SU-DHL-6 (cell line): ENCODE results near the gene TAF11L8.
"Not testable (repeated sequence)": the region's sequence is repeated elsewhere in the genome, so short reads cannot be mapped to it uniquely, and the experiment has no call there.

Experiments used
- H2AFZ ChIP-seq: fragments of 200-600 bp; sonication (generic); 2 replicates; pipeline ENCODE4 v1.6.1; 2014; ENCODE audit warnings: low read depth, mild to moderate bottlenecking, moderate library complexity, mixed read lengths, antibody characterized with exemption, low read length; ENCODE audit not compliant: severe bottlenecking
- H3F3A ChIP-seq: fragments of 200-600 bp; shearing (Covaris generic); 2 replicates; pipeline ENCODE4 v1.6.0; 2016; ENCODE audit warnings: antibody characterized with exemption, mild to moderate bottlenecking; ENCODE audit not compliant: insufficient read depth
- H3K27ac ChIP-seq: fragments of 200-600 bp; sonication (generic); 2 replicates; pipeline ENCODE4 v1.5.1; 2016; ENCODE audit warnings: low read depth, mild to moderate bottlenecking, low read length, moderate library complexity, mixed read lengths
- H3K27me3 ChIP-seq: fragments of 200-600 bp; sonication (generic), shearing (Covaris generic); 2 replicates; pipeline ENCODE4 v1.6.0; 2014; ENCODE audit warnings: mild to moderate bottlenecking, low read length
- H3K36me3 ChIP-seq: fragments of 200-600 bp; sonication (generic); 2 replicates; pipeline ENCODE4 v1.6.1; 2014; ENCODE audit warnings: mild to moderate bottlenecking, low read length, mixed read lengths
- H3K4me2 ChIP-seq: fragments of 300-600, 200-600 bp; shearing (Covaris generic), sonication (generic); 2 replicates; pipeline ENCODE4 v1.6.0; 2014; ENCODE audit warnings: low read length, low read depth, mild to moderate bottlenecking; ENCODE audit not compliant: poor library complexity, severe bottlenecking
- H3K4me3 ChIP-seq: fragments of 200-600 bp; sonication (generic); 2 replicates; pipeline ENCODE4 v1.5.1; 2014; ENCODE audit warnings: antibody characterized with exemption, low read length, mild to moderate bottlenecking, mixed read lengths; ENCODE audit not compliant: insufficient read depth, poor library complexity, severe bottlenecking
- H3K79me2 ChIP-seq: fragments of 200-600 bp; sonication (generic); 2 replicates; pipeline ENCODE4 v1.6.1; 2014; ENCODE audit warnings: mild to moderate bottlenecking, low read length, moderate library complexity; ENCODE audit not compliant: insufficient read depth
- H3K9ac ChIP-seq: fragments of 200-600 bp; sonication (generic); 2 replicates; pipeline ENCODE4 v1.7.0; 2014; ENCODE audit warnings: mild to moderate bottlenecking, low read length
- H3K9me2 ChIP-seq: fragments of 200-600 bp; sonication (generic); replicated peaks from 2 replicates; pipeline ENCODE4 v1.6.1; 2014; ENCODE audit warnings: low read length; ENCODE audit not compliant: insufficient read depth
- H3K9me3 ChIP-seq: fragments of 200-600 bp; sonication (generic); 2 replicates; pipeline ENCODE4 v1.6.1; 2014; ENCODE audit warnings: low read length, mixed read lengths; ENCODE audit not compliant: insufficient read depth
- H4K20me1 ChIP-seq: fragments of 200-600 bp; sonication (generic); 2 replicates; pipeline ENCODE4 v1.6.1; 2014; ENCODE audit warnings: low read depth, mild to moderate bottlenecking, antibody characterized with exemption, low read length, moderate library complexity, mixed read lengths
- CTCF ChIP-seq: fragments of 200-600 bp; sonication (generic); IDR thresholded peaks from one replicate; pipeline ENCODE4 v1.5.1; 2017; ENCODE audit warnings: antibody characterized with exemption, mild to moderate bottlenecking, low read length, moderate library complexity; ENCODE audit not compliant: insufficient read depth, poor library complexity, severe bottlenecking
- EZH2phosphoT487 ChIP-seq: fragments of 200-600 bp; sonication (generic), shearing (Covaris generic); conservative IDR thresholded peaks from 2 replicates; pipeline ENCODE4 v1.6.1; 2018; ENCODE audit warnings: mild to moderate bottlenecking, antibody characterized with exemption, low read length, moderate library complexity, mixed read lengths

Gene TAF11L8

GRCh38 chr5:17620627-17621026 is 29.9 kb upstream of the TAF11L8 start:
- Histone ChIP-seq H3K36me3 (no peaks in the 10 kb centered on the region), H3K79me2 (no peaks in the 10 kb centered on the region), H3K4me2 (no peak overlapping the region), H3K9me2 (no peaks in the 10 kb centered on the region), H3K27me3 (no peaks in the 10 kb centered on the region), H3K4me3 (no peak overlapping the region), H3K9ac (no peak overlapping the region), H3K9me3 (no peaks in the 10 kb centered on the region), H2AFZ (no peak overlapping the region), H4K20me1 (no peaks in the 10 kb centered on the region), H3K27ac (no peak overlapping the region), H3F3A (no peaks in the 10 kb centered on the region)
- TF ChIP-seq CTCF (peak; percentile 32), EZH2phosphoT487 (no peak)

GRCh38 chr5:17619354-17619753 is 28.6 kb upstream of the TAF11L8 start:
- Histone ChIP-seq H3K4me2 (no peak overlapping the region), H3K27me3 (no peaks in the 10 kb centered on the region), H3K4me3 (no peak overlapping the region), H4K20me1 (no peaks in the 10 kb centered on the region), H3F3A (no peaks in the 10 kb centered on the region), H3K9me3 (no peaks in the 10 kb centered on the region), H3K27ac (no peak overlapping the region), H3K36me3 (no peaks in the 10 kb centered on the region), H3K9ac (no peak overlapping the region), H2AFZ (no peak overlapping the region), H3K9me2 (no peaks in the 10 kb centered on the region), H3K79me2 (no peaks in the 10 kb centered on the region)
- TF ChIP-seq EZH2phosphoT487 (no peak), CTCF (no peak)

GRCh38 chr5:17614872-17615605 is 24.3 kb upstream of the TAF11L8 start:
- H2AFZ ChIP-seq, result no peak overlapping the region
- no peaks in the 10 kb centered on the region for H3K9me2 ChIP-seq
- H3K9ac ChIP-seq, result no peak overlapping the region
- no peaks in the 10 kb centered on the region for H3K9me3 ChIP-seq
- no peak overlapping the region for H3K4me2 ChIP-seq
- TF ChIP-seq CTCF (no peak), EZH2phosphoT487 (no peak)
- H3K27me3 ChIP-seq, result no peaks in the 10 kb centered on the region
- no peaks in the 10 kb centered on the region for H3K36me3 ChIP-seq
- H3F3A ChIP-seq, result no peaks in the 10 kb centered on the region
- no peaks in the 10 kb centered on the region for H3K79me2 ChIP-seq
- no peaks in the 10 kb centered on the region for H4K20me1 ChIP-seq
- H3K27ac ChIP-seq, result no peak overlapping the region
- H3K4me3 ChIP-seq, result no peak overlapping the region

- H3F3A ChIP-seq, H3K27ac ChIP-seq, H3K9ac ChIP-seq, H3K79me2 ChIP-seq, H3K36me3 ChIP-seq, H3K4me3 ChIP-seq, H4K20me1 ChIP-seq, H2AFZ ChIP-seq, H3K27me3 ChIP-seq, H3K9me3 ChIP-seq, H3K9me2 ChIP-seq, H3K4me2 ChIP-seq: not testable (repeated sequence)
Measured at GRCh38 chr5:17610092-17610491, 19.3 kb upstream of the TAF11L8 start, which contains the start of gene TAF11L12. TSS of gene TAF11L12 (plus strand) at chr5:17610392.

GRCh38 chr5:17607461-17607860 is 16.7 kb upstream of the TAF11L8 start:
- H3F3A ChIP-seq, H3K9me2 ChIP-seq, H3K27ac ChIP-seq, H2AFZ ChIP-seq, H3K9me3 ChIP-seq, H3K4me3 ChIP-seq, H3K36me3 ChIP-seq, H3K79me2 ChIP-seq, H4K20me1 ChIP-seq, H3K9ac ChIP-seq, H3K27me3 ChIP-seq, H3K4me2 ChIP-seq: not testable (repeated sequence)
